ENCODE data around the gene AAK1.
"Not testable (repeated sequence)": the region's sequence is repeated elsewhere in the genome, so short reads cannot be mapped to it uniquely, and the experiment has no call there.

AAK1 gene

GRCh38 chr2:69659941-69660483, 16.5 kb upstream of the AAK1 start:
- DNase-seq (ENCODE audit: low spot score): no peak

- no peak for DNase-seq (ENCODE audit: low spot score)
These were observed 15.8 kb upstream of the AAK1 start for GRCh38 chr2:69659349-69659748.

GRCh38 chr2:69652206-69652605, 8.7 kb upstream of the AAK1 start:
- DNase-seq (ENCODE audit: low spot score): no peak

GRCh38 chr2:69647196-69647595, 3.7 kb upstream of the AAK1 start:
- not testable (repeated sequence) for DNase-seq (ENCODE audit: low spot score)

GRCh38 chr2:69646714-69647113, 3.2 kb upstream of the AAK1 start:
- DNase-seq (ENCODE audit: low spot score): no peak

GRCh38 chr2:69645921-69646320, 2.4 kb upstream of the AAK1 start:
- DNase-seq (ENCODE audit: low spot score): no peak

- no peak for DNase-seq (ENCODE audit: low spot score)
These were observed 1.5 kb upstream of the AAK1 start for GRCh38 chr2:69645031-69645431.

DNA sequence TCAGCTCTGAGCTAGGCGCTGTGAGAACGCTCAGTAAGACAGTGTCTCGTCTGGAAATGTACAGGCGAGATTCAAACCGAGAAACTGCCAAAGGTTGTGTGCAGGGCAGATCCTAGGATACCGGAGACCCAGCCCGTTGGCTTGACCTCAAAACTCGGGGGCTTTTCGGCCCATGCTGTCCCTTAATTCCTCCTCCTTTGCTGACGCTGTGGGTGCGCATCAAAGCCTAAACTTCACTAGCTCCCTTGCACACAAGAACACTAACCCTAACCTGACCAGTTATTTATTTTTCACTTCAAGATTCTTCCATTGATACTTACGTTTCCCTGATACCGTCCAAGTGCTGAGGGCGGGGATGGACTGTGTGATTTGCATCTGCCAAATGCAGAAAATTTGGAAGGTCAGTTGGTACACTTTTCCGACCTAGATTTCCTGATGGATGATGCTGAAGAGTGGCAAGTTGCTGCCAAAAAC, 1.0 kb upstream of the AAK1 start:
- no peak for DNase-seq (ENCODE audit: low spot score)

DNA sequence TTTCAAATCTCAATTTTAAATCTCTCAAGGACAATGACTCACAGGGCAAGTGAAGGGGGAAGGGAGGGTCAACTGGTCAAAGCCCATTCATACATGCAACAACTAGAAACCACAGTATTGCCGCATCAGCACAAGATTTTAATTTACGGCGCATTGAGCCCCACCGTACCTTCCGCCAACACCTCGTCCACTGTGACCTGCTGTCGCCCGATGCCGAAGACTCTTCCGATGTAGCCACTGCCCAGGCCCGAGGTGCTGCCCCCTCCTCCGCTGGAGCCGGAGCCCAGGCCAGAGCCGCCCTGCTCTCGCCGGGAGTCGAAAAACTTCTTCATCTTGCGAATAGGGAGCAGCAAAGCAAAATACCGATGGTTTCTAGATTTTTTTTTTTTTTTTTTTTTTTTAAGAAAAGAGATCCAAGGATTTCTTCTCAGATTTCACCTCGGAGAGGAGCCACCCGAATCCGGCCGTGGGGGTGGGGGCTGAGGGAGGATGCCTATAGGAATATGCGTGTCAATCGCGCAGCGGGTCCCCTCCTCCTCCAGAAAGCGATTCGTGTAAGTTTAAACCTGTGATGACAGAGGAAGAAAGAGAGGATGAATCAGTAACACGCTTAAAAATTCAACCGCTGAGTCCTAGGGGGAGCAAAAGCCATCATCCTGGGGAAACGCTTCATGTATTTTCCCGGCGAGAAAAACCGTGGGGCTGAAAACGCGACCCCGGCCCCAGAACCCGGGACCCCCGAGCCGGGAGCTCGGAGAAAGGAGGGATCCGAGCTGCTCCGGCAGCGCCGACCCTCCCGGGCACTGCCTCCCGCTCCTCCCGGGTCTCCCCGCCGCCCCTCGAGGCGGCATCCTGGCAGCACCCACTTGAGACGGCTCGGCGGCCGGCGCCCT, 584 bp downstream of the AAK1 start:
- DNase-seq (ENCODE audit: low spot score): peak; percentile 54

DNA sequence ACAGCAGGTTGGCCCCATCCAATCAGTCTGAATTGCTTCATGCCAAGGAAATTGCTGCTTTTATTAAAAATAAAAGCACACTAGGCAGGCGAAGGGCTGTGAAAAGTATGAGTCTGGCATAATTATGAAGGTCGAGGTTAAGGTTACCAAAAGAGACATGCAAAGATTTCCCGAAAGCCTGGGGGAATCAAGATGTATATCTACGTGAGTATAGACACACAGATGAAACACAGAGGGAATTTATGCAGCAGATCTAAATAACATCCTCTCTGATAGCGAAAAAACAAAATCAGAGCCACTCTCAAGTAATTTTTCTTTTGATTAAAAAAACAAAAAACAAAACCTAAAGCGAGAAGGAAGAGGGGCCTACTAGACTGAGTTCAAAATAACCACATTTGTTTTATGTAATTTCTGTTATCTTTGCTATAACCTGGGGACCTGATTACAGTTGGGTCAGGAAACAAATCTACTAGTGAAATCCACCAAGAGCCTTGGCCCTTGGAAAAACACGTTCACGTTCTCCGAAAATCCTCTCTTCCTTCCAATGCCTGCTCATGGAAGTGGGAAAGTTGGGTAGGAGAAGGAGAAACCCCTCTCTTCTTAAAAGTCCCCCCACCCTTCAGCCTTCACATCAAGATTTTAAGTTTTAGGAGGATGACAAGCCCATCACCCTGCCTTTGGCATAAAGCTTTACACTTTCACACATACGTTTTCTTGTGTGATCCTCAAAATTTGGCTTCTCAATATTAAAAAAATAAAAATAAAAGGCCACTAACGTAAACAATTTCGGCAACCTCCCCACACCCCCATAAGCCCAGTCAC, 1.4 kb downstream of the AAK1 start:
- DNase-seq (ENCODE audit: low spot score): no peak

- no peak for DNase-seq (ENCODE audit: low spot score)
These were observed 2.1 kb downstream of the AAK1 start for GRCh38 chr2:69641471-69641870.

DNA sequence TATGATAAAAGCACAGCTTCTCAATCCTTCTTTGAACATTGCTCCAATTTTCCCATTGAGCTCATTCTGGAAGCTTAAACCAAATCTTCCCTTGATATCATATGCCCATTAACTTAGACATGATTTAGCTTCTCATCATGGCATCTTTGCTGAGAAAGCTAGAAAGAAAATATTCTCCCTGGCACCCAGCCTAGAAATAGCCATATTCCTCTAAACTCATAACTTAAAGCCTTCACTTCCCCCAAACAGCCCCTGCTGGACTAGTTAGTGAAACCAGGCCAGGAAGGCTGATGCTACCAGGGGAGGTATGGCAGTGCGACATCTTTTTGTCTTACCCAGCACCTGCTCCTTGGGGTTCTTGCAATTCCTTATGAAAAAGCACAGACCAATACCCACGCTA, 4.3 kb downstream of the AAK1 start:
- no peak for DNase-seq (ENCODE audit: low spot score)

- DNase-seq (ENCODE audit: low spot score): no peak
These were observed 4.9 kb downstream of the AAK1 start for GRCh38 chr2:69638630-69639029.

DNA sequence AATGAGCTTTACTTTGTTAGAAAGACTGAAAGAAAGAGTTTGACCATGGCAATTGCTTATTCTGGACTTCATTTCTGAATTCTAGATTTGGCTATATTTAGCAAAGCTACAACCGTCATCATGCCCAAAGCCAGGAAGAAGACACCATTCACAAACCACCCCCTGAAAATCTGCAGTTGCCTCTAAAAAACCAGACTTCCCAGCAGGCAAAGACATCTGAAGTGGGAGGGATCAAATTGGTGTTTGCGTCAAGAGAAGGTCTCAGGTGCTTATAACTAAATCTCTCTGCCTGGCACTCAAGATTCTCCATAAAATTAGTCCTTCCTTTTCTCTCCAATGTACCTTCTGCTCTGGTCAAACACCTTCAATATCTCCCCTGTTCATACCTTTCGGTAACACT, 5.6 kb downstream of the AAK1 start:
- DNase-seq (ENCODE audit: low spot score): no peak

DNA sequence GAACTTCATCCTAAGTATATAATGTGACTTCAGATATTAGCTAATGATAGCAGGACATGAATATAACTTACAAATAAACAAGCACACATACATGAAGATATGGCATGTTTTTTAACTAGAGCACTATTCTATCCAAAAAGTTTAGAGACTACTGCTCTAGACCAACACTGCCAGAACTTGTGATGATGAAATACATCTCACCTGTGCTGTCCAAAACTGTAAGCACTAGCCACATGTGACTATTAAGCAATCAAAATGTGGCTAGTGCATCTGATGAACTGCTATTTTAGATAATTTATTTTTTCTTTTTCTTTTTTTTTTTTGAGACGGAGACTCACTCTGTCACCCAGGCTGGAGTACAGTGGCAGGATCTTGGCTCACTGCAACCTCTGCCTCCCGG, 7.1 kb downstream of the AAK1 start:
- no peak for DNase-seq (ENCODE audit: low spot score)

- no peak for DNase-seq (ENCODE audit: low spot score)
These were observed 8.1 kb downstream of the AAK1 start for GRCh38 chr2:69635432-69635831.

- no peak for DNase-seq (ENCODE audit: low spot score)
These were observed 9.2 kb downstream of the AAK1 start for GRCh38 chr2:69634196-69634821.

DNA sequence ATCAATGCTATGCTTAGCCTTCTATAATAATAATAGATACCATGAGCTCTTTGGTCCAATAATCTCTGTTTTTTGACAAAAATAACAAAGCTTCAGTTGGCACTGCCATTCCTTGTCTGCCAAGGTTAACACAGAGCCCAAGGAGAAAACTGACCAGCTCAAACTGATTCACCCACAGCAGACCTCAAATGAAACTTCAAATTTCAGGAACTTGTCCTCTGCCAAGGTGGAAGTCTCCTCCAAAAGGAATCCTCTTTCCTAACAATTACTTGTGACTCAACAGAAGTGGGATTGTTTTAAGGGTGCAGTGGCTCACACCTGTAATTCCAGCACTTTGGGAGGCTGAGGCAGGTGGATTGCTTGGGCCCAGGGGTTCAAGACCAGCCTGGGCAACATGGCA, 12.1 kb downstream of the AAK1 start:
- no peak for DNase-seq (ENCODE audit: low spot score)

DNA sequence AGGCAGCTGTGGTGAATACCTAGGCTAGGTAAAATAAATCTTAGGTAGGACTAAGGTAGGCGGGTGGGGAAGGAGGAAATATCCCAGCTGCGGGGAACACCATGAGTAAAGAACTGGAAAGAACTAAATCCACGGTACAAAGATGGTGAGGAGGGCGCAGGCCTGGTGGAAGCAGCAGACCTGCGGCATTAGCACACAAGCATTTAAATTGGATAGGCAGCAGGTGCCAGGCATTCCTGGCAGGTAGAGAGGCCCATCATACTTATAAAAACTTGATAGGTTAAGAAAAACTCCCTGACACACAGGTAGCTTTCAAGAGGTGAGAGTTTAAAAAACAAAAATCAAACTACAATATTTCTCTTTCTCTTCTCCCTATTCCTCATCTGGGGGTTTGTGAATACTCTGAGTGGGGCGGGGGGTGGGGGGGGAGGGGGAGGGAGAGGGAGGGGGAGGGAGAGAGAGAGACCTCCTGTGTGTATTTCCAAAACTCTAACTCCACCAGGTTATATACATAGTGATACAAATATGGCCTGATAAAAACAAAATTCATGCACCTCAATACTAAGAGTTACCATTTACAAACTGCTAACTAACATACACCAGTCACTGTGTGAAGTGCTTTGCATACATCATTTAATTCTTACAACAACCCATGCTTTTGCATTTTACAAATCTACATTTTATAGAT, 13.5 kb downstream of the AAK1 start:
- no peak for DNase-seq (ENCODE audit: low spot score)

DNA sequence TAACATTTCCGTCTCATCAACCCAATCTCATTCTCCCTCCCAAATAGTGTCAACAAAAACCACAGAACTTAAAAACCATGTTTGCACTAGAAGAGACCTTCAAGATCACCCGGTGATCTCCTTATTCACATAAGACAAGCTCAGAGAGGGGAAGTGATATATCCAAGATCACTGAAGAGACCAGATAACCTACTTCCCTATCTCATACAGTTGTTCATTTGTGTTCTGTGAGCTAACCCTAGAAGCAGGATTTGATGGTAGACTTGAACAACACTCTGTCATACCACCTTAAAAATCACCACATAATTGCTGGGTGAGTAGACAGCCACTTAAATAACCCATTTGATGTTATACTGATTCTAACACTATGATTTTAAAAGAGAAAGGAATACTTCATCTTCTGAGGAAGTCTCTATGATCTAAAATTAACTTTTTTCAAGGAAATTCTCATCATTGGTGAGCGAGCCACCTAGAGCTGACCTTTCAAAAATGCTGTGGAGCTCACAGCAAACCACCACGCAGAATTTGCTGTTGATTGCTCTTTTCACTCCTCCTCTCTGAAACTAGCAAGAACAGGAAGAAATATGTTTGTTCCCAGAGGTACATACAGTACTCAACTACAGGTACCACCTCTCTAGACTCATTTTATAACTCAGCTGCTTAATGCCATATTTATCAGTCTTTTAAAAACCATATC, 15.1 kb downstream of the AAK1 start:
- no peak for DNase-seq (ENCODE audit: low spot score)
